GM18520 (cell line): ENCODE measurements around the gene AQP5.

Experiments
- ATAC-seq: cut with Tn5 transposase; IDR thresholded peaks from one replicate; pipeline ENCODE4 v1.9.1; 2021; ENCODE audit not compliant: unreplicated experiment

AQP5 gene

GRCh38 chr12:49961111-49961922 lies at the start of gene AQP5:
AQP5 (plus strand) TSS chr12:49961872; CDS start chr12:49962018, 146 bp downstream.
- ATAC-seq: no peak

DNA sequence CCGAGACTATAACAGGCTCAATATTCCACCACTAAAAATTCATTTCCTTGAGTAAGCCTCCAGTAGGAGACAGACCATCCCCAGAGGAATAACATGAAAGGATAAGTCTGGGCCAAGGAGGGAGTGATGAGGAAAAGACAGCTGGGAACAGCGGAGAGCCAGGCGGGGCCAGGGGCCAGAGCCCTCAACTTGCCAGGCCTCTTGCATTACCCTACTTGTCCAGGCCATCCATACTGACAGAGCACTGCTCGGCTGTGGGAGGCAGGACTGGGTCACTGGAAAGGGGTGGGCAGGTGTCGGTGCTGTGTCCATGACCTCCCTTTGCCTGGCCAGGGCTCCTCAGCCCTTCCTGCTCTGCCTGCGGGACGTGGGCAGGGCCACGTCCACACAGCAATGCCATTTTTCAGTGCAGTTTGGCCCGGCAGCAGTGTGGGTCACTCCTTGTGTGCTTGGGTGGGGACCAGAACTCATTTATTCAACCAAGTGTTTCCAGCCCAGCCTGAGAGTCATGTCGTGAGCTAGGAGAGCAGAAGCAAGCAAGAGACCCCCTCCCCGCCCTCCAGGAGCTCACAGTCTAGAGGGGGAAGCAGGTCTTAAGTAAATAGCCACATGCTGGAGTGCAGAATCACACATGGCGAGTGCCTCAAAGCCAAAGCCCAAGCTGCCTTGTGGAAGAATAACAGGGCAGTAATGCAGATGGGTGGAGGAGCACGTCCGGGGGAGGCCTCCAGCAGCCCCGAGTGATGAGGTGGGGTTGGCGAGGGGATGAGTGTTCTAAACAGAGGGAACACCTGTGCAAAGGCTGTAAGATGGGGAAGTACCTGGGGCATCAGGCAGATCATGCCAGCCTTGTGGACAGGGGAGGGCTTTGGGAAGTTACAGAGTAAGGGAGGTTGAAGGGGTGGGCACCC lies 49.1 kb upstream of the AQP5 start:
- no peak for ATAC-seq

DNA sequence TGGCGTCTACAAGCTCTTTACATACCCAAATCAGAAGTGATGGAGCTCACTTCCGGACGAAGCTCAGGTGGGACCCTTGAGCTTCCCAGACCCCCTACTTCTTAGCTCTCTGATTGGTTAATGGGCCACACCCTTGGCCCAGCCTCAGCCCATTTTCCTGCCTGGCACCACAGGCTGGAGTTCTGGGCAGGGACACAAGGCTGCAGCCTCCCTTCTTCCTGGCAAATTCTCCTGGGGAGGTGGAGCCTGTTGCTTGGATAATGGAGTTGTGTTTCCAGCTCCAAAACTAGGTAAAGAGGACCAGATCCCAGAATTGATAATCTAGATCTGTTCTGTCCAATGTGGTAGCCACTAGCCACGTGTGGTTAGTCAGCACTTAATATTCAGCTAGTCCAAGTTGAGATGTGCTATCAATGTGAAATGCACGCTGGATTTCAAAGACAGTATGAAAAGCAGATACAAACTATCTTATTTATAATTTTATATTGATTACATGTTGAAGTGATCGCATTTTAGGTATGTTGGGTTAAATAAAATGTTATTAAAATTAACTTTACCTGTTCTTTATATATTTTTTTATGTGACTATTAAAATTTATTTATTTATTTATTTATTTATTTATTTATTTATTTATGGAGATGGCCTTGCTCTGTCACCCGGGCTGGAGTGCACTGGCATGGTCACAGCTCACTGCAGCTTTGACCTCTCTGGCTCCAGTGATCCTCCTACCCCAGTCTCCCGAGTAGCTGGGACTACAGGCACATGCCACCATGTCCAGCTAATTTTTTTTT lies 45.3 kb upstream of the AQP5 start:
- ATAC-seq: no peak

- ATAC-seq: no peak
These were observed 44.4 kb upstream of the AQP5 start for GRCh38 chr12:49917166-49917787.

GRCh38 chr12:49917788-49918173 lies 43.9 kb upstream of the AQP5 start:
- ATAC-seq: no peak

GRCh38 chr12:49920241-49920914 lies 41.3 kb upstream of the AQP5 start:
- ATAC-seq: no peak

DNA sequence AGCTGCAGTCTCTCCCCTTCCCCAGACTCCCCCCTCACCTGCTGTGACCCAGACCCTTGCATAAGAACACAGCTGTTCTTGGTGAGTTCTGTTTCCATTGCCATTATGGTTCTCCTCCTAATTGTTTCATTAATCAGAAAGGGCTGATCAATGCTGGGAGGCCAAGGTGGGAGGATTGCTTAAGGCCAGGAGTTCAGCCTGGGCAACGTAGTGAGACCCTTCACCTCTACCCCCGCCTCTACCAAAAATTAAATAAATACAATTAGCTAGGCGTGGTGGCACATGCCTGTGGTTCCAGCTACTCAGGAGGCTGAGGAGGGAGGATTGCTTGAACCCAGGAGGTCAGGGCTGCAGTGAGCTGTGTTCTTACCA lies 40.8 kb upstream of the AQP5 start:
- ATAC-seq: no peak

- no peak for ATAC-seq
These were observed 40.4 kb upstream of the AQP5 start for GRCh38 chr12:49921299-49921698.

- ATAC-seq: no peak
These were observed 39.7 kb upstream of the AQP5 start for GRCh38 chr12:49921936-49922335.

DNA sequence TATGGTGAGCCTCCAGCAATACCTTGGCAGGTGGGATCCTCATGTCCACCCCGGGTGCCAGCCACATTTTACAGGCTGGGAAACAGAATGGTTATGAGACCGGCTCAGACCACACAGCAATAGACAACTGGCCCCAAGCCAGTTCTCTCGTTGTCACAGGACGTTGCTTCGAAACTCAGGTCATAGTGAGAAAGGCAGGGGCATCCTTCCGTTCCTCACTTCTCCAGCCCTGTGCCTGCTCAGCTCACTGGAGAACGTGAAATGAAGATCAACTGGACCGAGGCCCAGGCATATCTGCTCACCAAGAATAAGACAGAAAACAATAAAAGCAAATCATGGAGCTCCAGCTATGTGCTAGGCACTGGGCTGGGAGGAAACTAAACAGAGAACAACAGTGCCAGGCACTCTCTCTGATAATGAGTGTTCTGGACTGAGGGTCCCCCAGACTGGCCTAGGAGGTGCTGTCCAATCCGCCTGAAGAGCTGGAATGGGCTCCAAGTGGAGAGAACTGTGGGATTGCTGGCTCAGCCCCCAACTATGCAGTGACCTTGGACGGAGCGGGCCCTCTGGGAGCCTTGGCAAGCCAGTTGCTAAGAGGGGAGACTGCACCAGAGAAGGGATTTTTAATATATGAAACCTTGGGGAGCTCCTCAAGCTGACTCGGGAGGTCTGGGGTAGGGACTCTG lies 39.2 kb upstream of the AQP5 start:
- ATAC-seq: no peak

DNA sequence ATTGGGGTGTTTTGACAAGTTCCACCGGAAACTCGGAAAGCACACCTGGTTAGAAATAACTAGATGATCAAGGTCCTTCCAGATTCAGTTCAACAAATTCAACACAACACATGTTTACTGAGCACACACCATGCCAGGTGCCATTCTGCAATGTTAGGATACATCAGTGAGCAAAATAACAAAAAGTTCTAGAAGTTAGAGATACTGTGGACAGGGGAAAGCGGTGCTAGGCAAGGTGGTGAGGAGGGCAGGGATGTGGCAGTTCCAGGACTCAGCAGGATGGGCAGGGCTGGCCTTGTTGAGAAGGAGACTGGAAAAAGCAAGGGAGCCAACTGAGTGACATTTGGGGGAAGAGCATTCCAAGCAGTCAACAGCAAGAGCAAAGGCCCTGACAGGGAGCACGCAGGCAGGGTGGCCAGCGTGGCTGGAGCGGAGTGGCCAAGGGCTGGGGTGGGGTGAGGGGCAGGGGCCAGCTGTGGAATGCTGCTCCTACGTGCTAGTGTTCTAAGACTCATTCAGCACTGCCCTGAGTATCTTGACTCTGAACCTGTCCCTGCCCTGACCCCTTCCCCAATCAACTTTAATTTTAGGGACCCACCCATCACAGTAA lies 38.5 kb upstream of the AQP5 start:
- no peak for ATAC-seq

DNA sequence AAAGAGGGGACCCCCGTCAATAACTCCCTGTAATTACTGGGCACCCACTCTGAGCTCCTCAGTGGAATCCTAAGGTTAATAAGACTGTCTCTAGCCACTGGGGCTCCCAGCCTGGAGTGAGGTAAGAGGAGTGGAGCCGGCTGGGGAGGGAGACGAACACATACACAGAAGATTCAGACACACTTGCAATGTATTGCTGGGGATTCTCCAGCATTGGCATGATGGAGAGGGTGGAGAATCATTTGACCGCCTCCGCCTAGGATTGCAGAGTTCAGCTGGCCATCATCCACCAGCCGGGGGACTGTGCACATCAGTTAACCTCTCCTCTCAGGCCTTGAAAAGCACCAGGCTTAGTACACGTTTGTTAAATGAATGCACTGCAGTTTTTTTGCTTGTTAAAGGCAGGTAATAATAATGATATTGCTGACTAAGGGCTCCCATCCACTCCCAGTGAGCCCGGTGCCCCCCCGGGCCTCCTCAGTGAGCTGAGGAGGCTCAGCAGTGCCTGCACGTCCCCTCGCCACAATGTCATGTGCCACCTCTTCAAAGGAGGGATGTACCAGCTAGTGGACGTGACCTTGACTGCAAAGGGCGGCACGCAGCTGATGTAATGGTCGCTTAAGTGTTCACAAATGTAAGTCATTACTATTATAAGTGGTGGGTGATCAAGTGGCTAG lies 37.7 kb upstream of the AQP5 start:
- no peak for ATAC-seq

- ATAC-seq: no peak
These were observed 36.9 kb upstream of the AQP5 start for GRCh38 chr12:49924628-49925246.

DNA sequence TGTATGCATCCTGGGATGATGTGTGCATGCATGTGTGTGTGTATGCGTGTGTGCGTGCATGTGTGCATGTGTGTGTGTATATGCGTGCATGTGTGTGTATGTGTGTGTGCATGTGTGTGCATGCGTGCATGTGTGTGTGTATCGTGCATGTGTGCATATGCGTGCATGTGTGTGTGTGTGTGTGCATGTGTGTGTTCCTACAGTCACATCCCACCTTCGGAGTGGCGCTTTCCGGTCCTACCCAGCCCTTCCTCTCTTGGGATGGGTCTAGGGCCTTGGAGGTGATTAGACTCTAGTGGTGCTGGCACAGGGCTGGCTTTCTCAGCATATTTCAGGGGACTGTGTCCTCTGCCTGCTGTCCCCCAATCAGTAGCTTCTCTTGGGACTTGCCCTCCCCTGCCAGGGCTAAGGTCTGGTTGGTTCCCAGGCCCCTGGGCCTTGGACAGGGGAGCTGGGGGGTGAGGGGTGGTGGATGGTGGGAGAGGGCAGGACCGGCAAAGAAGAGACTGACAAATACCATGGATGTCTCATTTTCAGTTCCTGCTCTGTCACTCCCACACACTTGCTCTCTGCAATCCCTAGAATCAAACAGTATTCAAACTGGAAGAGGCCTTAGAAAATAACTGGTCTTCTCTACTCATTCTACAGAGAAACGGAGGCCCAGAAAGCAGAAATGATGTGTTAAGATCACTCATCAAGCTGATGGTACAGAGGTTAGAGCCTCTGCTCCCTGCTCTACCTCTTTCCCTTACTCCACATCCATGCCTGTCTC lies 36.1 kb upstream of the AQP5 start:
- ATAC-seq: no peak

DNA sequence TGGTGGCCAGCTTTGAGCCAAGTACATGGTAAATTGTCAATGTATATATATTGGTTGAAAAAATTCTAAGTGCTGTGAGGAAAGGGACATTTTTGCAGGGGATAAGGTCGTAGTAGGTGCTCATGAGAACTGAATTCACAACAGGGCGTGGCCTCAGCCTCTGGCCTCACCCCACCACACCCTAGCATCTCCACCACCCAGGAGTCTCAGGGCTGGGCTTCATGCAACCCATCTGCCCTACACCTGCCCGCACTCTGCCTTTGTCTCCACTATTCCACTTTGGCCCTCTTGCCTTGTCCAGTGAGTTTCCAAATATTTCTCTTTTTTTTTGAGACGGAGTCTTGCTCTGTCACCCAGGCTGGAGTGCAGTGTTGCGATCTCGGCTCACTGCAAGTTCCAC lies 33.2 kb upstream of the AQP5 start:
- ATAC-seq: no peak

- no peak for ATAC-seq
These were observed 32.1 kb upstream of the AQP5 start for GRCh38 chr12:49929581-49929980.

DNA sequence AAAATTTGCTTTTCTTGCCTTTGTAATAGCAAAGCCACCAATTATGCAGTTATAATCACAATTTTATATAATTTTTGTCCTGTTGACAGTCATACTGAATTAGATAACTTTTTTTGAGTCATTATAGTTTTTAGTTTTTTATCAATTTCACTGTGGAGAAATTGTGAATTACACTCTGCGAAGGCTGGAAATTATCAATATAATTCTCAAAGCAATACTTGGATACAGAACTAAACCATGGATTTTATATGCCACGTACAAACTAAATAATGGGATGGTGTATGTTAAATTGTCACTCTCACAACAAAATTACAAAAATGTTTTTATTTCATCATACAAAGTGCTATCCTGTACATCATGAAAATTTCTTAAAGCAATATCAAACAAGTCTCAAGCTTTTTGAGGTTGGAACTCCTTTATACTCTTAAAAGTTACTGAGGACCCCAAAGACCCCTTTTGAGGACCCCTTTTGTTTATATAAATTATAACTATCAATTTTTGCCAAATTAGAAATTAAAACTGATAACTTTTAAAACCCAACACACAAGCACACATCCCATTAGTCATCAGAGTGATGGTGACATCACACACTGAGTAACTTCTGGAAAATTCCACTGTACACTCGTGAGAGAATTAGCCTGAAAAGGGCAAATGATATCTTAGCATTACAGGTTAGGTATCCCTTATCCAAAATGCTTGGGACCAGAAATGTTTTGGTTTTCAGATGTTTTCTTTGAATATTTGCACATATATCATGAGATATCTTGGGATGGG lies 31.0 kb upstream of the AQP5 start:
- no peak for ATAC-seq
